OCI-LY1 (cell line): ENCODE measurements around the gene CHCHD6.

Experiments used
- CTCF ChIP-seq: fragments of 200-600 bp; sonication (generic), shearing (Covaris generic); IDR thresholded peaks from 2 replicates; pipeline ENCODE4 v1.5.1; 2017; ENCODE audit warnings: mild to moderate bottlenecking, antibody characterized with exemption, low read length, moderate library complexity, mixed read lengths
- EZH2 ChIP-seq: fragments of 200-600 bp; sonication (generic), shearing (Covaris generic); IDR thresholded peaks from 2 replicates; pipeline ENCODE4 v1.8.0; 2017; ENCODE audit warnings: borderline replicate concordance, mixed run types, mild to moderate bottlenecking, antibody characterized with exemption, low read length, moderate library complexity, mixed read lengths

DNA sequence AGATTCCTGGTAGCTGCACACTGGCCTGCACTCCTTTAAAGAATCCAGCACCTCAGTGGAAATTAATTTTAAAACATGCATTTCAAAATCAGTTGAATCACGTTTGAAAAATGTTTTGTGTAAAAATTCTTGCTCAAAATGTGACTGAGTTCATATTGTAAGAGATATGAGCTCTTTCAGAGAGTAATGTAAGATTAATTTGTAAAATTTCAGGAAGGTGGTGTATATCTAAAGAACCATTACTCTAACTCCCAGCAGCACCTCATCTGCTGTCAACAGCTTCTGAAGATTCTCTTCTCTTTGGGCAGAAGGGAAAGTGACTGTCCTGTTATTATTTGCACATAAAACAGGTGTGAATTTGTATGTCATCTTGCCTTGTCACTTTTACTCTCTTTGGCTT, 181.4 kb downstream of the CHCHD6 start:
- TF ChIP-seq CTCF (no peak), EZH2 (no peak)
